Mesodermal cell (in vitro differentiated cells): ENCODE measurements around the gene UNC5C.
"Not testable (repeated sequence)": the region's sequence is repeated elsewhere in the genome, so short reads cannot be mapped to it uniquely, and the experiment has no call there.

Source experiments
- H3K27ac ChIP-seq: 2 replicates; pipeline ENCODE4 v1.7.0; 2013; ENCODE audit warnings: mild to moderate bottlenecking, low read depth, low read length, moderate library complexity; ENCODE audit not compliant: severe bottlenecking
- H3K36me3 ChIP-seq: 2 replicates; pipeline ENCODE4 v1.7.1; 2013; ENCODE audit warnings: mild to moderate bottlenecking, low read length, moderate library complexity; ENCODE audit not compliant: control insufficient read depth, insufficient read depth
- H3K4me1 ChIP-seq: one replicate; pipeline ENCODE4 v1.7.1; 2013; ENCODE audit warnings: mild to moderate bottlenecking, low read length; ENCODE audit not compliant: insufficient read depth, control insufficient read depth, poor library complexity, severe bottlenecking
- H3K4me3 ChIP-seq: 2 replicates; pipeline ENCODE4 v1.7.0; 2013; ENCODE audit warnings: low read length, control low read depth, mild to moderate bottlenecking; ENCODE audit not compliant: insufficient read depth, poor library complexity, severe bottlenecking; ENCODE audit errors: extremely low read depth
- H3K9me3 ChIP-seq: 2 replicates; pipeline ENCODE4 v1.7.1; 2013; ENCODE audit warnings: mild to moderate bottlenecking, low read length, moderate library complexity; ENCODE audit not compliant: control insufficient read depth
- WGBS, 2 experiments: methylation state at CpG; one replicate each; pipeline ENCODE4 v1.1.5; 2013; ENCODE audit warnings: missing lambda C conversion rate in 2 of 2; ENCODE audit not compliant: insufficient coverage in 2 of 2; 5-methylcytosine and 5-hydroxymethylcytosine counted together

The UNC5C gene

DNA sequence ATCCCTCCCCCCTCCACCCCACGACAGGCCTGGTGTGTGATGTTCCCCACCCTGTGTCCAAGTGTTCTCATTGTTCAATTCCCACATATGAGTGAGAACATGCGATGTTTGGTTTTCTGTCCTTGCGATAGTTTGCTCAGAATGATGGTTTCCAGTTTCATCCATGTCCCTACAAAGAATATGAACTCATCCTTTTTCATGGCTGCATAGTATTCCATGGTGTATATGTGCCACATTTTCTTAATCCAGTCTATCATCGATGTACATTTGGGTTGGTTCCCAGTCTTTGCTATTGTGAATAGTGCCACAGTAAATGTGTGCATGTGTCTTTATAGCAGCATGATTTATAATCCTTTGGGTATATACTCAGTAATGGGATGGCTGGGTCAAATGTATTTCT is 414.8 kb downstream of the UNC5C start:
- not testable (repeated sequence) for H3K4me1 ChIP-seq, H3K36me3 ChIP-seq, H3K27ac ChIP-seq, H3K9me3 ChIP-seq, H3K4me3 ChIP-seq
- 94 to 100% methylated on average over 2 of the region's 4 CpGs for WGBS, 2 experiments

DNA sequence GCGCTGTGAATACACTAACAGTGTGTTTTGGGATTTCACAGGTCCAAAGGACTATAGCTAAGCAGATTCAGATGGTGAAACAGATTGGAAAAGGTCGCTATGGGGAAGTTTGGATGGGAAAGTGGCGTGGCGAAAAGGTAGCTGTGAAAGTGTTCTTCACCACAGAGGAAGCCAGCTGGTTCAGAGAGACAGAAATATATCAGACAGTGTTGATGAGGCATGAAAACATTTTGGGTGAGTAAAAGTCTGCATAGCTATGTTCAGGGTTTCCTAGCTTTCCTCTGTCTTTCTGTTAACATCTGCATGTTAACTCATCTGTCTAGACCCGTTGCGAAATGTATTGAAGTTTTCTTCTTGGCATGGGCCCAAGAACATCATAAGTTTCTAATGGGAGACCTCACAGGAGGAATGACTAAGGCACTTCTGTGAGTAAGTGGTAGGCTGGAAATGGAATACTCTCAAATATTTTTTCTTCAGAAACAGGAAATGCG is 418.9 kb downstream of the UNC5C start:
- Histone ChIP-seq H3K9me3 (no peaks in the 10 kb centered on the region), H3K27ac (no peak overlapping the region), H3K36me3 (no peaks in the 10 kb centered on the region), H3K4me3 (no peak overlapping the region), H3K4me1 (peaks cover 4% of the 10 kb centered on the region)
- 90 to 99% methylated on average over 5 to 6 of the region's 7 CpGs for WGBS, 2 experiments

DNA sequence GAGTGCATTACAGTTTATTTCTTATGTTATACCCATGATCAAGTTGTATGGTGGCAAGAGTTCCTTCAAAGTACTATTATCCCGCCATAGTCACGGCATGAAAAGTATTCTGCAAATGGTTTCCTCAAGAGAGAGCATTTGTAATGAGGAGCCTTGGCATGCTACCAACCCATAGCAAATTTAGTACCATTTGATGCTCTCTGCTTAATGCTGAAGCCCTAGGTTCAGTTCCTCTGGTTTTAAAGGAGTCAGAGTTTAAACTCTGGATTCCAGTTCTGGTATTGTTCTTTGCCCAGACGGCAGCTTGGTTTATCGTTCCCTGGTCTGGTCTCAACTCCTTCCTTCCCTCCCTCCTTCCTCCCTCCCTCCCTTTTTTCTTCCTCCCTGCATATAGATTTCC is 419.7 kb downstream of the UNC5C start:
- 86 to 93% methylated on average over 2 of the region's 4 CpGs for WGBS, 2 experiments
- H3K27ac ChIP-seq, result no peak overlapping the region
- H3K4me3 ChIP-seq, result no peak overlapping the region
- H3K4me1 ChIP-seq, result peaks cover 4% of the 10 kb centered on the region
- H3K36me3 ChIP-seq, result no peaks in the 10 kb centered on the region
- H3K9me3 ChIP-seq, result no peaks in the 10 kb centered on the region

DNA sequence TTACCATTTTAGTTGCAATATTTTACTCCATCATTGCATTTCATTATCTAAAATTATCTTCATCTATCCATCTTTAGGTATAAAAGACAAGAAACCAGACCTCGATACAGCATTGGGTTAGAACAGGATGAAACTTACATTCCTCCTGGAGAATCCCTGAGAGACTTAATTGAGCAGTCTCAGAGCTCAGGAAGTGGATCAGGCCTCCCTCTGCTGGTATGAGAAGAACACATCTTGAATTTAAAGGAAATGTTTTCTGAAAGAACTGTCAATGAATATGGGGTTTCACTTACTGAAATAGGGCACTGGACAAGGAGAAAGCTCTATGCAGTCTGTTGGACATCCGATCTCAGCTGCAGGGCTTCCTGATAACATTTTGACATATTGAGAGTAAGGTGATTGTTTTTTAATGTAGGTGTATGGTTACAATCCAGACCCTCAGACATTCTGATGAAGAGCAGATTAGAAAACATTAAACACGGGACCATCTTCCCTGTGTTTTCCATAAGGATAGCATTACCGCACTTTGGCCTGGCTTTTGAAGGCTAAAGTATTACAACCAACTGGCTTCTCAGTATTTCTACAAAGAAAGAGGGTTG is 423.8 kb downstream of the UNC5C start:
- peaks cover 4% of the 10 kb centered on the region for H3K4me1 ChIP-seq
- H3K4me3 ChIP-seq, result no peak overlapping the region
- 36 to 71% methylated on average over 2 of the region's 4 CpGs for WGBS, 2 experiments
- H3K27ac ChIP-seq, result no peak overlapping the region
- no peaks in the 10 kb centered on the region for H3K36me3 ChIP-seq
- no peaks in the 10 kb centered on the region for H3K9me3 ChIP-seq

DNA sequence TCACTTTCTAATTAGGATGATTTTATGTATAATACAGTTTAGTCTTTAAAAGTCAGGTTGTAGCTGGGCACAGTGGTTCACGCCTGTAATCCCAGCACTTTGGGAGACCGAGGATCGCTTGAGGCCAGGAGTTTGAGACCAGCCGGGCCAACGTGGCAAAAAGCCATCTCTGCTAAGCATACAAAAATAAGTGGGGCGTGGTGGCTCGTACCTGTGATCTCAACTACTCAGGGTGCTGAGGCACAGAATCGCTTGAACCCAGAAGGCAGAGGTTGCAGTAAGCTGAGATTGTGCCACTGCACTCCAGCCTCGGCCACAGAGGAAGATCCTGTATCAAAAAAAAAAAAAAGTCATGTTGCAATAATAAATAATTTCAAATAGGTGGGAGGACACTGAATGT is 426.8 kb downstream of the UNC5C start:
- WGBS, 2 experiments, result 84 to 89% methylated on average over 8 of the region's 9 CpGs
- H3K4me3 ChIP-seq, result no peak overlapping the region
- H3K27ac ChIP-seq, result no peak overlapping the region
- no peaks in the 10 kb centered on the region for H3K9me3 ChIP-seq
- no peaks in the 10 kb centered on the region for H3K4me1 ChIP-seq
- H3K36me3 ChIP-seq, result no peaks in the 10 kb centered on the region

DNA sequence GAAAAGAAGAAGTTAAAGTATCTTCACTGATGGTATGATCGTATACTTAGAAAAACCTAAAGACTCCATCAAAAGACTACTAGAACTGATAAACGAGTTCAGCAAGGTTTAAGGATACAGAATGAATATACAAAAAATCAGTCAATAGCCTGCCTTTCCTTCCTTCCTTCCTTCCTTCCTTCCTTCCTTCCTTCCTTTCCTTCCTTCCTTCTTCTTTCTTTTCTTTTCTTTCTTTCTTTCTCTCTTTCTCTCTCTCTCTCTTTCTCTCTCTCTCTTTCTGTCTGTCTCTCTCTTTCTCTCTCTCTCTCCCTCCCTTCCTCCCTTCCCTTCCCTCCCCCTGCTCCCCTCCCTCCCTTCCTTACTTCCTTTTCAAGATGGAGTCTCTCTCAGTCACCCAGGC is 428.3 kb downstream of the UNC5C start:
- H3K4me1 ChIP-seq, result no peaks in the 10 kb centered on the region
- H3K9me3 ChIP-seq, result no peaks in the 10 kb centered on the region
- H3K27ac ChIP-seq, result no peak overlapping the region
- no peak overlapping the region for H3K4me3 ChIP-seq
- WGBS, 2 experiments, result 86% methylated on average over 1 of the region's 2 CpGs; no CpG with 5 or more reads in 1 of the 2 experiments
- H3K36me3 ChIP-seq, result no peaks in the 10 kb centered on the region

DNA sequence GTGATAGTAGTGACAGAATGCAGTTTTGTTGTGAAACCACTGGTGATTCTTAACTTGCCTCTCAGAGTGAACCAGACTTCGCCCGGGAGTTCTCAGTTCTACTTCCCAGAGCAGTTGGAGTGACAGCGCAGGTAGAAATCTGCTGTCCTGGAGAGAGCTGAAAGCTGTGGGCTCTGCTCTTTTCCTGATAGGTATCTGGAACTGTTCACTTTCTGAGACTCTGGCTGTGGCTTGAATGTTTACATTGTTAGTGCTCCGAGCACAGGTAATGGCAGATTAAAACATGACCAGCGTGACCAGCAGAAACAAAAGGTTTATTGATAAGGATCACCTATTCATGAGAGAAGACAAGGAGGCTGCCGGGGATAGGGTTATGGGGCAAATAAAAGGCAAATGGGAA is 430.3 kb downstream of the UNC5C start:
- H3K27ac ChIP-seq, result no peak overlapping the region
- no peak overlapping the region for H3K4me3 ChIP-seq
- no peaks in the 10 kb centered on the region for H3K4me1 ChIP-seq
- 82 to 93% methylated on average over 5 of the region's 6 CpGs for WGBS, 2 experiments
- H3K36me3 ChIP-seq, result no peaks in the 10 kb centered on the region
- no peaks in the 10 kb centered on the region for H3K9me3 ChIP-seq

DNA sequence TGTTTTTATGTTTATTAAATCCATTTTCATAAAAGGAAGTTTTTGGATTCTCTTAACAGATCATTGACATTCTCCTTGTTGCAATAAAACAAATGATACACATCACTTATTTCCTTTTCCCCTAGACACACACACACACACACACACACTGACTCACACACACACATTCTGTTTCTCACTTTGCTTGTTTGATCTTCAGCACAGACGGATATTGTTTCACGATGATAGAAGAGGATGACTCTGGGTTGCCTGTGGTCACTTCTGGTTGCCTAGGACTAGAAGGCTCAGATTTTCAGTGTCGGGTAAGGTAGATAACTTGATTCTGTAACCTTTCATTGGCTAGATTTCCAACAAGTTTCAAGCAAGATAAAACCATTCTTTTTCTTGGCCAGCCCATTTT is 434.3 kb downstream of the UNC5C start:
- Histone ChIP-seq H3K36me3 (no peaks in the 10 kb centered on the region), H3K27ac (no peak overlapping the region), H3K4me1 (no peaks in the 10 kb centered on the region), H3K4me3 (no peak overlapping the region), H3K9me3 (no peaks in the 10 kb centered on the region)
- WGBS, 2 experiments, result 86 to 100% methylated on average over 2 of the region's 3 CpGs
